Suppressor macrophage treated with lipopolysaccharide for 1 hour (primary cell): Measurements from ENCODE around the gene FBRSL1.
A peak's percentile ranks its signal among the peaks of the same experiment; 100 is the strongest.

ENCODE experiments used
- DNase-seq, 3 donors: peaks; one replicate each; pipeline ENCODE4 v3.0.0-alpha.2; 2020 to 2022

The FBRSL1 gene

GRCh38 chr12:132500142-132500855 lies 10.3 kb downstream of the FBRSL1 start:
- peak in 2 of 3 donors; percentile 38 to 47 for DNase-seq

- DNase-seq = no peak
Measured at GRCh38 chr12:132500856-132501180, 10.9 kb downstream of the FBRSL1 start.

GRCh38 chr12:132501204-132501940 lies 11.4 kb downstream of the FBRSL1 start:
- DNase-seq = peak in 1 of 3 donors; percentile 26

- no peak for DNase-seq
Measured at GRCh38 chr12:132502149-132502881, 12.4 kb downstream of the FBRSL1 start.

GRCh38 chr12:132502882-132503193 lies 12.9 kb downstream of the FBRSL1 start:
- DNase-seq = no peak

GRCh38 chr12:132503618-132504204 lies 13.8 kb downstream of the FBRSL1 start:
- DNase-seq = no peak

GRCh38 chr12:132505105-132505851 lies 15.3 kb downstream of the FBRSL1 start:
- peak; percentile 71 to 84 (median 79) for DNase-seq

GRCh38 chr12:132505852-132506219 lies 15.9 kb downstream of the FBRSL1 start:
- no peak for DNase-seq

- DNase-seq = peak; percentile 73 to 89 (median 74)
Measured at GRCh38 chr12:132506328-132507160, 16.6 kb downstream of the FBRSL1 start.

- DNase-seq = no peak
Measured at GRCh38 chr12:132507161-132507538, 17.2 kb downstream of the FBRSL1 start.

- DNase-seq = no peak
Measured at GRCh38 chr12:132507656-132508490, 17.9 kb downstream of the FBRSL1 start.

GRCh38 chr12:132508491-132508740 lies 18.5 kb downstream of the FBRSL1 start:
- DNase-seq = no peak

- no peak for DNase-seq
Measured at GRCh38 chr12:132508860-132509732, 19.1 kb downstream of the FBRSL1 start.

- no peak for DNase-seq
Measured at GRCh38 chr12:132510111-132510724, 20.3 kb downstream of the FBRSL1 start.

GRCh38 chr12:132510746-132511477 lies 21.0 kb downstream of the FBRSL1 start:
- DNase-seq = no peak

- no peak for DNase-seq
Measured at GRCh38 chr12:132511516-132512196, 21.7 kb downstream of the FBRSL1 start.

- DNase-seq = no peak
Measured at GRCh38 chr12:132512197-132513069, 22.5 kb downstream of the FBRSL1 start.

GRCh38 chr12:132513070-132513398 lies 23.1 kb downstream of the FBRSL1 start:
- DNase-seq = no peak
